ENCODE results near the gene TRAF3IP3. TPM values are rescaled to one million over a fixed set of nuclear protein-coding genes. Genes with fewer than 3 reads are reported as not detected.

Gene TRAF3IP3
- polyA plus RNA-seq, 1 of the 3 experiments (the other 2 are of a cell fraction), result 0.31 TPM

GRCh38 chr1:209723756-209724693 is 31.8 kb upstream of the TRAF3IP3 start (continued):
- TF ChIP-seq JUND (IDR thresholded peaks at IDR 0.05), result no peak

- H3K27ac ChIP-seq (ENCODE audit: low read depth in 2 of 2, low read length in 1 of 2), result no peak overlapping the region
- H3F3A ChIP-seq (replicated peaks; ENCODE audit: insufficient read depth), result peaks cover under 1% of the 10 kb centered on the region
- H3K79me2 ChIP-seq (ENCODE audit: insufficient read depth), result no peaks in the 10 kb centered on the region
- H3K4me2 ChIP-seq, result no peak overlapping the region
- no peaks in the 10 kb centered on the region for H3K27me3 ChIP-seq (ENCODE audit: insufficient read depth)
- H3K9me3 ChIP-seq, result no peaks in the 10 kb centered on the region
- H2AFZ ChIP-seq (ENCODE audit: low read depth), result no peak overlapping the region
- ChIA-PET POLR2A (no interaction called here), CTCF (interaction anchor here (0.7 to 1.7 kb wide), 4 partner anchors 18 to 158 kb away, joined by 3 to 6 read pairs (median 3); no protein-coding TSS in a partner anchor)
- no peak overlapping the region for H3K9ac ChIP-seq
- DNase-seq, result no peak
- no peaks in the 10 kb centered on the region for H4K20me1 ChIP-seq (ENCODE audit: insufficient read depth)
- H3K4me3 ChIP-seq (ENCODE audit: low read depth in 2 of 2, low read length in 1 of 2), result no peak overlapping the region
- no peaks in the 10 kb centered on the region for H3K36me3 ChIP-seq (replicated peaks in 1 of 2; ENCODE audit: control insufficient read depth in 1 of 2, insufficient read depth in 2 of 2, low read length in 1 of 2)
- WGBS (ENCODE audit: low lambda C conversion rate), result 49% methylated on average over 2 of the region's 2 CpGs
- H3K9me2 ChIP-seq, result no peaks in the 10 kb centered on the region
- 0 out of 4 replicates have a peak, but pooled peaks cover 0 to 2% of the 10 kb centered on the region in 2 experiments for H3K4me1 ChIP-seq (ENCODE audit: control insufficient read depth in 1 of 2, insufficient read depth in 2 of 2, low read depth in 1 of 2, low read length in 1 of 2)
- no peak for TF ChIP-seq GATA2 (CRISPR knock-in tag; IDR thresholded peaks at IDR 0.05)
- no peak for TF ChIP-seq FOXJ3 (CRISPR knock-in tag; IDR thresholded peaks at IDR 0.05)
- TF ChIP-seq PBX3 (IDR thresholded peaks at IDR 0.05), result no peak
- no peak for TF ChIP-seq MAX (IDR thresholded peaks at IDR 0.05; ENCODE audit: low read depth)
- no peak for TF ChIP-seq GABPA (IDR thresholded peaks at IDR 0.05; ENCODE audit: low read depth)
- no peak for TF ChIP-seq EP300 (IDR thresholded peaks at IDR 0.05; ENCODE audit: borderline replicate concordance in 1 of 2, low read depth in 1 of 2, low read length in 1 of 2)
- no peak for TF ChIP-seq YY1 (IDR thresholded peaks at IDR 0.05; ENCODE audit: low read depth)
- no peak for TF ChIP-seq ELF1 (IDR thresholded peaks at IDR 0.05)
- TF ChIP-seq USF1 (IDR thresholded peaks at IDR 0.05; ENCODE audit: borderline replicate concordance, low read depth), result no peak
- no peak for TF ChIP-seq REST (IDR thresholded peaks at IDR 0.05; ENCODE audit: low read depth, low read length)
- TF ChIP-seq FOSL2 (IDR thresholded peaks at IDR 0.05; ENCODE audit: borderline replicate concordance, low read depth), result no peak
- TF ChIP-seq, protein P1, sequence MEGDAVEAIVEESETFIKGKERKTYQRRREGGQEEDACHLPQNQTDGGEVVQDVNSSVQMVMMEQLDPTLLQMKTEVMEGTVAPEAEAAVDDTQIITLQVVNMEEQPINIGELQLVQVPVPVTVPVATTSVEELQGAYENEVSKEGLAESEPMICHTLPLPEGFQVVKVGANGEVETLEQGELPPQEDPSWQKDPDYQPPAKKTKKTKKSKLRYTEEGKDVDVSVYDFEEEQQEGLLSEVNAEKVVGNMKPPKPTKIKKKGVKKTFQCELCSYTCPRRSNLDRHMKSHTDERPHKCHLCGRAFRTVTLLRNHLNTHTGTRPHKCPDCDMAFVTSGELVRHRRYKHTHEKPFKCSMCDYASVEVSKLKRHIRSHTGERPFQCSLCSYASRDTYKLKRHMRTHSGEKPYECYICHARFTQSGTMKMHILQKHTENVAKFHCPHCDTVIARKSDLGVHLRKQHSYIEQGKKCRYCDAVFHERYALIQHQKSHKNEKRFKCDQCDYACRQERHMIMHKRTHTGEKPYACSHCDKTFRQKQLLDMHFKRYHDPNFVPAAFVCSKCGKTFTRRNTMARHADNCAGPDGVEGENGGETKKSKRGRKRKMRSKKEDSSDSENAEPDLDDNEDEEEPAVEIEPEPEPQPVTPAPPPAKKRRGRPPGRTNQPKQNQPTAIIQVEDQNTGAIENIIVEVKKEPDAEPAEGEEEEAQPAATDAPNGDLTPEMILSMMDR (IDR thresholded peaks at IDR 0.05), result no peak
- no peak for TF ChIP-seq JUND (IDR thresholded peaks at IDR 0.05)
- no peak for TF ChIP-seq SIN3A (IDR thresholded peaks at IDR 0.05; ENCODE audit: borderline replicate concordance, low read depth, low read length)
Observed at GRCh38 chr1:209727286-209727685, 28.6 kb upstream of the TRAF3IP3 start.

Data from SK-N-SH (cell line).